Stimulated activated CD4-positive, alpha-beta T cell treated with anti-CD3 and anti-CD28 coated beads, Interleukin-1b, Interleukin-23, amount 100 ng/mL, for 48 hours (primary cell): ENCODE data around the gene ASB11.
"Not testable (repeated sequence)": the region's sequence is repeated elsewhere in the genome, so short reads cannot be mapped to it uniquely, and the experiment has no call there.

ENCODE experiments used
- DNase-seq: peaks from one replicate; pipeline ENCODE4 v3.0.0-alpha.2; 2020

Gene ASB11, protein sequence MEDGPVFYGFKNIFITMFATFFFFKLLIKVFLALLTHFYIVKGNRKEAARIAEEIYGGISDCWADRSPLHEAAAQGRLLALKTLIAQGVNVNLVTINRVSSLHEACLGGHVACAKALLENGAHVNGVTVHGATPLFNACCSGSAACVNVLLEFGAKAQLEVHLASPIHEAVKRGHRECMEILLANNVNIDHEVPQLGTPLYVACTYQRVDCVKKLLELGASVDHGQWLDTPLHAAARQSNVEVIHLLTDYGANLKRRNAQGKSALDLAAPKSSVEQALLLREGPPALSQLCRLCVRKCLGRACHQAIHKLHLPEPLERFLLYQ

DNA sequence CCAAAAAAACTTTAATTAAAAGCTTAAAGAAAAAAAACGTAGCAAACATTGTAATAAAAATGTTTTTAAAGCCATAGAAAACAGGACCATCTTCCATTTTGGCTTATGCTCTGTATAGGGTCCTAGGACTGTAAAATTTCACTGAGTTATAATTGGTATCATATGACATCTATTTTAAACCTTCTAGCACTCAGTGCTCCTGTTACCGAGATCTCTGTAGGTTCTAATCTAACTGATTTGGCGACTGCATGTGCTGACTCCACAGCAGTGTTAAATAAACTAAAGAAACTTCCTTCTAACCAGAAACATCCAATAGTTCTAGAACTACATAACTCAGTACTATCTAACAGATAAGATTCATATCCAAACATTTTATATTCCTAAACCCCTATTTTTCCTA is at the start of gene ASB11:
TSS of gene ASB11 (minus strand) at position 132 of the 400 bp plus-strand sequence. CDS start at position 97, 35 bp downstream.
- DNase-seq = no peak

DNA sequence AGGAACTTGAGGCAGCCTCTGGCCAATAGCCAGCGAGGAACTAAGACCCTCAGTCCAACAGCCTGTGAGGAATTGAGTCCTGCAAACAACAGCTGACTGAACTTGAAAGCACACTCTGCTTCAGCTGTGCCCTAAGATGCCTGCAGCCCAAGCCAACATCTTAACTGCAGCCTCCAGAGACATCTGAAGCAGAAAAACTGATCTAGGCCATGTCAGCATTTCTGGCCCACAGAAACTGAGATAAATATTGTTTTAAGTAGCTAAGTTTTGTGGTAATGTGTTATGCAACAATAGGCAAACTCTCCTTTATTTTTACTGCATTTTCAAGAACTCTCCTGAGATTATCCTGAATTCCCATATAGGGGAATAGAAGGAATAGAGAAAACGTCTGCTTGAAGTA is 44.3 kb upstream of the ASB11 start:
- no peak for DNase-seq

DNA sequence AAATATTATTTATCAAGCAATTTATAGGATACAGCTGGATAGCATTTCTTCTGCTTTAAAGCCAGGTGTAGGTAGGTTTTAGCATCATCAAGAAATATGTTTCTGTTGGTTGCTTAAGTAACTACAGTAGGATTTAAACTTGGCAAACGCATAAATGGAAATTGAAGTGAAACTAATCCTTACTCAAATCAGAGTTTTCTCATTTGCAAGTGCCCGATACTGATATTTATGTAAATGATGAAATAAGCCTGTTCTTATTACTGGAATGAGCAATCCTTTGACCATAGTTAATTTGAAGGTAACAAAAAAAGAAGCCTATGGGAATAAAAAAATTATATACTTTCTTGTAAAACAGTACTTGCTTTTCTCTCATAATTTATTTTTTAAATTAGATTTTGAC is 43.1 kb upstream of the ASB11 start:
- no peak for DNase-seq

DNA sequence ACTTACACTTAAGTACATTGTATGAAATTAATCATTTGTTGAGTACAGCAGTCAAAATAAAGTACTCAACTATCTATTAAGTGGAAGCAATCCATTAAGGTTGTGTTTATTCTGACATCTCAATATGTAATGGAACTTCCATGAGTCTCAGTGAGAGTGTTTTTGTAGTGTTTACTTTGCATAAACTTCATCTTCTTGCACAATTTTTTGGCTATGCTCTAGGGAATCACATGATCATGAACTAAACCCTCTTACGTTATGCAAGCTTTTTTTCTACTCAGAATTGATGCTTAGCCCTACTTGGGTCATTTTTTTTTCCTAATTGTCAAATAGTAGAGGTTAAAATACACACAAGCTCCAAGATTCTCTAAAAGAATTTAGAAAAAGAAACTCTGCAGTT is 41.0 kb upstream of the ASB11 start:
- DNase-seq = no peak

DNA sequence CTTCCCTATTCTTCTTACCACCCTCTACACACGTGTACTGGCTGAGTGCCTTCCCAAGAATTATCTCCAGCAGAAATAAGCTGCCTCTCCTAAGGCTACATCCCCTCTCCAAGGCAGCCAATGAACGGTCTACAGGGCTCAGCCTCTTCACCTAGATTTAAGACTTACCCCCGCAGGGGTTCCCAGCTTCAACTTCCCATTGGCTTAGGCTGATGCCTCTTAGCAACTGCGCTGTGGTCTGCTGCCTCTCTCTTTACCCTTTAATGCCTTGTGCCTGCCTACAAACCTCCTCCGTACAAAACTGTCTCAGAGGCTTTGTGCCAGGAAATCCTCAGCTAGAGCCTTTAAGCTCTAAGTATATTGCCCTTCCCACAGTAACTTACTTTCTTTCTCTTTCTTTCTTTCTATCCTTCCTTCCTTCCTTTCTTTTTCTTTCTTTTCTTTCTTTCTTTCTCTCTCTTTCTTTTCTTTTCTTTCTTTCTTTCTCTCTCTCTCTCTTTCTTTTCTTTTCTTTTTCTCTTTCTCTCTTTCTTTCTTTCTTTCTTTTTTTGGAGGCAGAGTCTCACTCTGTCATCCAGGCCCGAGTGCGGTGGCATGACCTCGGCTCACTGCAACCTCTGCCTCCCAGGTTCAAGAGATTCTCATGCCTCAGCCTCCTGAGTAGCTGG is 35.0 kb upstream of the ASB11 start:
- DNase-seq = no peak

DNA sequence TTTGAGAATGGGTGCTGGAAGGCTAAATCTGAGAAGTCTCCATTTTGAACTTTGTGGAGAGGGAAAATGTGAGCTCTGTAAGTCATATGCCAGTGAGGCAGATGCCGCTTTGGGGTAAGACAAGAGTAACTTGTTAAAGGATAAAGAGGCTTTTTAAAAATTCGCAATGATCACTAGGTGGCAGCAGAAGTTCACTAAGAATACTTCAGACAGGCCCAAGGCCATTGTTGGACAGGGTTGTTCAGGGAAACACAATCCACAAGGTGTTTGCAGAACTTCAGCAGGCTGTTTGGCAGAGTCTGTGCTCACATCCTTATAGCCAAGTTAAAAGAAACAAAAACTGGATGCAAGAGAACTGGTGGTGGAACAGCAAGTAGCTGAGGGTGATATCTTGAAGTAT is 33.6 kb upstream of the ASB11 start:
- DNase-seq = no peak

DNA sequence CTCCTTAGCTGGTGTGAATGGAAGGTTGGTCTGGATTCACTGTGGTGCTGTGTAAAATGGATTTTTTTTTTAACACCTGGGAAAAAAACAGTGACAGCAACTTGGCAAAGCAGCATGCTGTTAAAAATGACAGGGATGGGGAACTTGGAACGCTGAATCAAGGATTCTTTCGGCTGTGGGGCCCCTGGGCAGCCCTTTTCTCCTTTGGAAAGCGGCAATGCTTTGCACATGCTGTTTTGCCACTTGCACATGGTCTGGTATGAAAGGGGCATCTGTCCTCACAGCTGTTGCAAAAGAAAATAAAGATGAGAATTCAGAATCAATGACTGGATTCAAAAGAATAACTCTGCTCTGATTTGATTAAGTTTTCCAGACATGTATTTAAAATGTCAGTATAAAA is 30.5 kb upstream of the ASB11 start:
- DNase-seq = no peak

DNA sequence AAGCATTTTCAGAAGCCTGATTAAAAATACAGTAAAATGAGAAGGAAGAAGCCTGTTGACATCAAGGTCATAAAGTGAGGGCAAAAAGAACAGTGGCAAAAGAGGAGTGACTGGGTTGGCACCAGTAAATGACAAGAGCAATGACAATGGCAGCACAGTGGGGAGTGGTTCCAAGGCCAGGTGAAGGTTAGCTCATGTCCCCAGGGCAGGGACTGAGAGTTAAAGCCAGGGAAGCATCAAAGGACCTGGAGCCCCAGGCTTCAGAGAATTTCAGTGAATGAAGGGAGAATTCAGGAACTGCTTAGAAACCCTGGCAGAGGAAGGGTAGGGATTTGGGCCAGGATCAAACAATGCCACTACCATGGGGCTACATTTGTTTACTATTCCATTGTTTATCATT is 28.7 kb upstream of the ASB11 start:
- DNase-seq = no peak

DNA sequence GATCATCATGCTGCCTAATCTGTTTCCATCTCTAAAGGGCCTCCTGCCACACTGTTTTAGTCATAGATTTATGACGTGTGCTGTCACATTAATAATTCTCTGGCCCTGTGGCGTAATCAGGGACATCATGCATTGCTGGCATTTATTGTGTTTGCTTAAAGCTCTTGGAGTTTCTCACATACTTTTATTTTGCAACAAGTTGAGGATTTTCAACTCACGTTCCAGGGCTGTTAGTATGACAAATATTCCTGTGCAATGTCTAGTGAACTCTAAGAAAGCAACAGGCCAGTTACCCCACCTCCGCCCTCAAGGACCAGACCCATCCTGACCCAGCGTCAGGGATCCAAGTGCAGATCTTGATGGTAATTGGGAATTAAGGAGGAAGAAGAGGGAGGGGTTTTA is 27.6 kb upstream of the ASB11 start:
- no peak for DNase-seq

DNA sequence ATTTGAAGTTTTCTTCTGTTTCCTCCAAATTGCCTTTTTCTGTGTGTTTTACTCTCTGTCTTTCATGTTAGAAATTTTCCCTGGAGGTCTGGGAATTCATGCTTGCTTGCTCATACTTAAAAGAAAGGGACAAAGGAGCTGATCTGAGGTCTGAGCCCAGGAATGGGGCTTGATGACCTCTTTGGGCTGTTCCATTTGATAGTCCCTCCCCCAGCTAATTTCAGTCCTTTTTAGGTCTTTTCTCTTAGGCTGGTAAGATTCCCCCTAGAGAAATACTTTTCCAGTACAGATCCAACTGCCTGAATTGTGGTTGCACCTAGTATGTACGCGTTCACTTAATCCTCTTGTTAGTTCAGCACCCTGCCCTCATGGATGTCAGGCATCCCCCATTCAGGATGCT is 25.4 kb upstream of the ASB11 start:
- no peak for DNase-seq

DNA sequence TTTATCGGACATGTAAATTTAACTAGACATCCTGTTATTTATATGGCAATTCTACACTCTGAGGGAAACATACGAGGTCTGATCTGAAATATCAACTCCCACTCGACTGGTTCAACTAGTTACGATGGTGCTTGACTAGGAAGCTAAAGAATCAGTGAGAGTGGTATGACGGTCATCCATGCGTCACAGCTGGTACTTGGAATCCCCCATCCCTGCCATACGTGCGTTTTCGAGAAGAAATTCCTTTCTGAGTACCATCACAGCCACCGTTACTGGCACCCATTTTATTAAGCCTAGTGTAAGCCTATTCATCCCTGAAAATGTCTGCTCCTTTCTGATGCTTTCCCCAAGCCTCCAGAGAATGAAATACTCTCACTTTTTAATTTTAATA is 20.6 kb upstream of the ASB11 start:
- DNase-seq = peak; percentile 45

DNA sequence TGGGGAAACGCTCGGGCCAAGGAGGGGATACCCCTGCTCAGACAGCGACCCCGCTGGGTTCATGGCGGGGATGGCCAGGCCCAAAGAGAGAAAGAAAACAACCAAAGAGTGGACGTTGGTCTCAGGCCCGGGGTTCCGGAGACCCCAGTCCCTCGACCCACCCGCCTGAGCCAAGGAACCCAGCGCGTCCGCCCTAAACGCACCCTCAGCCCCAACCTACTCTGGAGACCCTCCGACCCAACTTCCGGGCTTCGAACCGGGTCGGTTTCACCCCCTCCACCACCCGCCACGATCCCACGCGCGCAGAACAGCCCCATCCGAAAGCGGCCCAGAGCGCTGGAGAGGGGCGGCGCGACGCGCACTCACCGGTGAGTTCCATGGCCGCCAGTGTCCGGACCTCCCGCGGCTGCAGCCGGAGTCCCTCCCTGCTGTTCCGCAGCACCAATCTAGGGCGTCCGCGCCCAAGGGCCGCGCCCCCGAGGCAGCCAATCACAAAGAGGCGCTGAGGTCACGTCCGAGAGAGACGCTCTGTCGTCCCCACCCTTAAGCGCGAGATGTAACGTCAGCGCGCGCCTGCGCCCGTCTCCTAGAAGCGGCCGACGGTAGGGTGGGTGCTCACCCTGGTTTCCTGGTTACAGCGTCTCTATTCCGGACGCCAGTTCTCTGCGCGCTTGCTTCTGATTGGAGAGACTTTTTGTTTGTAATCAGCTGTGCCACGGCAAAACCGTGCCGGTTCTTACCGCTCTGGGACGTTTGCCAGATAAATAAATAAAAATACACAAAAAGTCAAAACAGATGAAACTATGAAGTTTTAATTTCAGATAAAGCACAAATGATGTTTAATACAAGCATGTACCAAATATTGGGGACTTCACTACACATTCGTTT is 19.9 kb upstream of the ASB11 start, which contains the start of gene PIGA:
TSS of gene PIGA (minus strand) at position 389 of the 888 bp plus-strand sequence. CDS start 3,593 bp downstream, outside the sequence.
- DNase-seq = peak; percentile 93

DNA sequence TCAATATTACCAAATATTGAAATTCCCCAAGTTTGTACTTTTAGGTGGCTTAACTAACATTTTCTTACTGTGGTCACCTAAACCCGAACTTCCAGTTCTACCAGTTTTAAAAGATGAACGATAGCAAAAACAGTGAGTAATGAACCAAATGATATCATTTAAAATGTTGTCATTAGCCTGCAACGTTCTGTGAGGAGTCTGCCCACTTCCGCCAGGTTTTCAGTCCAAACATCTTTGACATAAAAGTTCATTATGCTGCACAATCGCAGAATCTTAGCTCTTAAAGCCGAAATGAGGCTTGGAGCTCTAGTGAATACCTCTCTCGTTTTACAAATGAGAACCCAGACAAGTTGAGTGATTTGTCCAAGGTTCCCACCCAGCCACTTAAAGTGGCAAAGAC is 19.1 kb upstream of the ASB11 start:
- no peak for DNase-seq

DNA sequence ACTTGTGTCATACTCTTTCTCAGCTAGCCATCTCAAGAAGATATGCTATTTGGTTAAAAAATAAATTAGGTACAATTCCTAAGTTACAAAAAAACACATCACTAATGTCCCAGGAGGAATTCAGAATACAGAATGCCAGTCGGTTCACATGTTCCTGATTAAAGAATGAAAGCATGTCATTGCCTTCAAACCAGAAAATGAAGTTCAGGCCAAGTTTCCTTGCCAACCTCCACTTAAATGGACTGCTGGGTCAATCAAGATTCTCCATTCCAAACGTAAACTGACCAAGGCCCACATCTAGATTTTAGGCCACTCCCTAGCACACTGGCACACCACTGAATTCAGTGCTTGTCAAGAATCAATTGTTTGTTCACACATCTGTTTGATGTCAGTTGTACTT is 13.4 kb upstream of the ASB11 start:
- no peak for DNase-seq

DNA sequence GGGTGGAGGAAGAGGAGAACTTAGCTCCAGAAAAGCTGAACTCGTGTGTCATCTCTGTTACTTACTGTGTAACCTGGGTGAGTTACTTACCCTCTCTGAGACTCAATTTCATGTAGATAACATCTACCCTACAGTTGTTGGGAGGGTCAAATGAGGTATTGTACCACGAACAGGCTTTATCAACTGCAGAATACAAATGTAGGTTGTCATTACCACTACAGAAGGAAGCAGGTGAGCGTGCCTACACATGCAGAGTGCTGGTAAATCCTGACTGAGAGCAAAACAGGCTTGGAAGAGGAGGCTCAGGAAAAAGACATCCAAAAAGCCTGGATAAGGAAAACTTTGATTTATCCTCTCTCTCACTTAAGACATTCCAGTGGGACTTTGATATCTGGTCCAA is 12.7 kb upstream of the ASB11 start:
- DNase-seq = no peak

DNA sequence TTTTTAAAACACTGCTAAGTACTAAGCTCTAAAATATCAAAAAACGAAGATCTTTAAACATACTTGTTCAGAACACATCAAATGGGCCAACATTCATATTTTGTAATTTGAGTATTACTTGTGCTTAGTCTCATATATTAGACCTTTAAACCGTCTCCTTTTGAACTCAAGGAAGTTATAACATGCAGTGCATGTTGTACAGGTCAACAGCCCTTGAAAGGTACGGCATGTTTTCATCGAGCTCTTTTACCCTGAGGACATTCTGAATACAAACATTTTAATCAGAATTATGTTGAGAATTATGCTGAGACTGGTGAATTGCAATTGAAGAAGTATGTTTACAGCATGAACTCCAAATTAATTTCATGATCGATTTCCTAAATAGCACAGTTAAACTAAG is 7.0 kb upstream of the ASB11 start:
- no peak for DNase-seq

DNA sequence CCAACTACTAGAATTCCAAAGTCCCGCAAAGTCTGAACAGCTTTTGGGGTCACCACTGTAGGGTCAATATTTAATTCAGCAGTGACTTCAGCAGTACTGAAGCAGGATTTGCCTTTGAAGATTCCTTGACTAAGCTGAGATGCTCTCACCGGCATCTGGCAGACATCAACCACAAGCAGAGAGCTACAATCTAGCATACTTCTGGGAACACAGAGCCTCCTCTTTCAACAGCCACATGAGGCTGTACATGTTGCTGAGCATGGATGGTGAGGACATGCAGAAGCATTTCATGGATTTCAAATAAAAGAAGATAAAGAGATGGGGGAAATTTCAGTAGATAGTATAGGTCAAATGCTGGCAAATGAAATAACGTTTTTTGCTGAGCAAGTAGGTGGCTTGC is 6.6 kb upstream of the ASB11 start:
- DNase-seq = no peak

DNA sequence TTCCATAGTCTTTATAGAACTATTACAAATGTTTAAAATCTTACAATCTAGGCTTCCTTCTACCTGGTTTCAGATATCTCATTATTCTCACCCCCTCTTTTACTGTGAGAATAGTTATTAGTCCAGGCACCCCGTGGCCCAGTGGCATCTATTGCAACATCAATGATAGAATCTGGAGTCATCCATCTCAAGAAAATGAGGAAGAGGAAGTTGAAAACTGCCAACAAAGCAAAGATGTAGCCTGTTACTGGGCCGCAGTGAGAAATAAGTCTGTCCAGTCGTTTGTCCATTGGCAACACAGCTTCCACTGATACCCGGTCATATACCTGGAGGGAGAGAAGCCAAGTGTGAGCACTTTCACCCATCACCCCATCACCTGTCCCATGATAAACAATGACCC is 6.0 kb upstream of the ASB11 start:
- no peak for DNase-seq

DNA sequence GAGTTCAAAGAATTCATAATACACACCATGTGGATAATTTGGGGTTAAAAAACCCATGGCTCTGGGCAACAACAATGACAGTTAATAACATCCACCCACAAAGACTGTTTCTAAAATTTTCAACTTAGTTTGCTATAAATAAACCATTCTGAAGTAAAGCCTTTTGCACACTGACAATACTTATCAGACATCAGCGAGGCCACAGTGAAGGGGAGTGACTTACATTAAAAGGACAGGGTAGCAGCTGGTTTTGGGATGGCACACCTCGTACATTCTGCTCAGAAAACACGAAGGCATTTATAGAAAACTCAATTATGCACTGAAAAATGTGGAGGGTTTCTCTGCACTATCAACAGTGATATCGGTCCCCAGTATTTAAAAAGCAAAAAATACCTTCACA is 4.9 kb upstream of the ASB11 start:
- no peak for DNase-seq

DNA sequence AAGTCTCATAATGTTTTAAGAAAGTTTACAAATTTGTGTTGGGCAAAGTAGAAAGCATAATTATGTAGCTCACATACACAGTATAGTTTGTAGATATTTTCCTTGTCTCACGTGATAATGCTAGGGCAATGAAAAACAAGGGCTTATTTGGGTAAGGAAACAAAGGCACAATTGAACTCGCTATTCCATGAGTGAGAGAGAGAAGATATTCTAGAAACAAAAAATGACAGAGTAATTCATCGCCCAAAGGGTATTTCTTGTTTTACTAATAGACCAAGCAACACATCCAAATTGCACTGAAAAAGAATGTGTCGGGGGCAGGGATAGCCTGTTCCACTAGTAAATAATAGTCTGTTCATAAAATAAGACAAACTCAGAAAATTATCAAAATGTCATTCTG is 3.6 kb upstream of the ASB11 start:
- no peak for DNase-seq

DNA sequence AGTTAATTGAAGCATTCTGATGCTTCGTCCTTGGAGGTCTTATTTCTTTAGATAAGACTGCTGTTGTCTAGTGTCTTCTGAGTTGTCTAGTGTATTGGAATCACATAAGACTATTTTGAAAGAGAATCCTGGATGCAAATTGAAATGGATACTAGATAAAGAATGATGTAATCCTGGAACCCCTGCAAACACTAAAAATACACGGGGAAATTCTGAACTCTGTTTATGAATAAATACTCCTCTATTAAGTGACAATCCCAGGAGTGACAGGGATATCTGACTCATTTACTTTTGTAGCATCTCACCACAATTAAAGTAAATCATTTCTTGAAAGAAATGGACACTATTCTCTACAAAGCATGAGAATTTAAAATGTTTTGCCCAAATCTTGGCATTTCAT is 968 bp downstream of the ASB11 start:
- DNase-seq = no peak

DNA sequence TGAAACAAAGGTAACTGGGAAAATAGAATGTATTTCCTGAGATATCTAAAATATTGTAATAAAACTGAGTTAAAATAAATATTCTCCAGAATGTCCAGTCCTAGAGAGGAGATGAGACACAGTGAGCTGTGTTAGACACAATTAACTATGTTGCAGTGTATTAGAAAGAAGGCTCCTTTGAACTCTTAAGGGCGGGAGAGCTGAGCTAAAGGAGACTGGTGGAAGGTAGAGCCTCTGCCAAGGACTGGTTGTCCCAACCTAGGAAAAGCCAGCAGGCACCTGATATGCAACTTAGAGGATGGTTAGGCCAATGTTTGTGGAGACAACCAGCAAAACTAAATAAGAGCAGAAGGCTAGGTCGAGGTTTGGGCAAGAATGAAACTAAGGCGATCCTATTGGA is 4.3 kb downstream of the ASB11 start:
- DNase-seq = no peak

DNA sequence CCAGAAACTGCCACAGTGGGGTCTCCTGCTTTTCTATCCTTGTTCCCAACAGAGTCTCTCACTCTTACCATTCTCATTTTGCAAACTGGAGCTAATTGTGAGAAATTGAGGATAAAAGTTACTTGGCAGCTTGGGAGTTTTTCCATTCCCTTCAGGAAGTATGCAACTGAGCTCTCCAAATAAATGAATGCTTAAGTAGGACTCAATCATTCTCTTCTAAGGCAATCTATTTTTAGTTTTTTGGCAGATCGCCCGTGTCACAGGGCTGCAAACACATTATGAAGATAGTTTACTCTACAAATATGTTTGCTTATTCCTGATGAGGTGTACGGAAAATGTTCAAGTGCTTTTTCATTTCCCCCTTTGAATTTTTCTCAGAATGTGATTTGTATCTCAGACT is 5.3 kb downstream of the ASB11 start:
- DNase-seq = no peak

DNA sequence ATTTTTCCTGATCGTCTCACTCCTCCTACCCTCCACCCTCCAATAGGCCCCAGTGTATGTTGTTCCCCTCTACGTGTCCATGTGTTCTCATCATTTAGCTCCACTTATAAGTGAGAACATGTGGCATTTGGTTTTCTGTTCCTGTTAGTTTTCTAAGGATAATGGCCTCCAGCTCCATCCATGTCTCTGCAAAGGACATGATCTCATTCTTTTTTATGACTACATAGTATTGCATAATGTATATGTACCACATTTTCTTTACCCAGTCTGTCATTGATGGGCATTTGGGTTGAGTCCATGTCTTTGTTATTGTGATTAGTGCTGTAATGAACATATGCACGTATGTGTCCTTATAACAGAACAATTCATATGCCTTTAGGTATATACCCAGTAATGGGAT is 9.5 kb downstream of the ASB11 start:
- DNase-seq = not testable (repeated sequence)
